ENCODE results near the gene RSBN1. TPM values are rescaled to one million over a fixed set of nuclear protein-coding genes. Genes with fewer than 3 reads are reported as not detected.
A peak's percentile ranks its signal among the peaks of the same experiment; 100 is the strongest.
"Not testable (repeated sequence)": the region's sequence is repeated elsewhere in the genome, so short reads cannot be mapped to it uniquely, and the experiment has no call there.

Gene RSBN1
- total RNA-seq, 1 donor from 2014 or later = 25.3 TPM

- DNase-seq (ENCODE audit: low spot score) = no peak
These were observed 68.2 kb downstream of the RSBN1 start for GRCh38 chr1:113744114-113744513.

GRCh38 chr1:113742515-113742914 is 69.8 kb downstream of the RSBN1 start:
- DNase-seq (ENCODE audit: low spot score) = no peak

GRCh38 chr1:113734357-113735055 is 77.8 kb downstream of the RSBN1 start:
- DNase-seq (ENCODE audit: low spot score) = no peak

- DNase-seq (ENCODE audit: low spot score) = no peak
These were observed 79.5 kb downstream of the RSBN1 start for GRCh38 chr1:113732802-113733201.

GRCh38 chr1:113721010-113721409 is 91.3 kb downstream of the RSBN1 start:
- DNase-seq (ENCODE audit: low spot score) = no peak

- not testable (repeated sequence) for DNase-seq (ENCODE audit: low spot score)
These were observed 93.7 kb downstream of the RSBN1 start for GRCh38 chr1:113718621-113719020.

- not testable (repeated sequence) for DNase-seq (ENCODE audit: low spot score)
These were observed 94.8 kb downstream of the RSBN1 start for GRCh38 chr1:113717506-113717905.

- DNase-seq (ENCODE audit: low spot score) = peak; percentile 1
These were observed 97.5 kb downstream of the RSBN1 start for GRCh38 chr1:113714606-113715269.

Other genes starting within 250 kb of the RSBN1 start
- gene PHTF1, start 53.0 kb downstream of the RSBN1 start, total RNA-seq (ENCODE audit: insufficient read depth, low replicate concordance) = 29.4 TPM
- gene PTPN22, start 59.2 kb upstream of the RSBN1 start, total RNA-seq (ENCODE audit: insufficient read depth, low replicate concordance) = 3.1 TPM
- 3.6 TPM for gene BCL2L15, start 75.1 kb upstream of the RSBN1 start, total RNA-seq (ENCODE audit: insufficient read depth, low replicate concordance)
- gene AP4B1, start 92.3 kb upstream of the RSBN1 start, total RNA-seq (ENCODE audit: insufficient read depth, low replicate concordance) = 25.8 TPM
- 9.6 TPM for gene DCLRE1B, start 92.8 kb upstream of the RSBN1 start, total RNA-seq (ENCODE audit: insufficient read depth, low replicate concordance)
- gene HIPK1, start 116.8 kb upstream of the RSBN1 start, total RNA-seq (ENCODE audit: insufficient read depth, low replicate concordance) = 28.9 TPM
- 370 TPM for gene OLFML3, start 167.0 kb upstream of the RSBN1 start, total RNA-seq (ENCODE audit: insufficient read depth, low replicate concordance)

Data from umbilical cord (tissue), 2 donors.